Measurements from ENCODE around the gene KRTAP19-1.

- no peak for TF ChIP-seq POLR2A (IDR thresholded peaks at IDR 0.05; ENCODE audit: borderline replicate concordance, extremely low read depth, insufficient read depth, insufficient read length)
- no peak for TF ChIP-seq CTCF (IDR thresholded peaks at IDR 0.05 in 2 of 3, conservative IDR thresholded peaks at IDR 0.05 in 1 of 3; ENCODE audit: borderline replicate concordance in 1 of 3, insufficient read depth in 1 of 3, low read depth in 2 of 3, low read length in 2 of 3)
- TF ChIP-seq, protein P1, sequence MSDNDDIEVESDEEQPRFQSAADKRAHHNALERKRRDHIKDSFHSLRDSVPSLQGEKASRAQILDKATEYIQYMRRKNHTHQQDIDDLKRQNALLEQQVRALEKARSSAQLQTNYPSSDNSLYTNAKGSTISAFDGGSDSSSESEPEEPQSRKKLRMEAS (IDR thresholded peaks at IDR 0.05): no peak
- no peak for TF ChIP-seq JUND (IDR thresholded peaks at IDR 0.05)
- no peak for TF ChIP-seq EZH2phosphoT487 (IDR thresholded peaks at IDR 0.05; ENCODE audit: borderline replicate concordance)
- no peak for TF ChIP-seq EZH2 (IDR thresholded peaks at IDR 0.05)
- no peak for TF ChIP-seq YY1 (IDR thresholded peaks at IDR 0.05; ENCODE audit: extremely low read depth, insufficient replicate concordance, low read depth, low read length)
- no peak for TF ChIP-seq ZNF274 (IDR thresholded peaks at IDR 0.05; ENCODE audit: low read depth, low read length)
These were observed 31.7 kb downstream of the KRTAP19-1 start for GRCh38 chr21:30448514-30448913.

Data from HCT116 (cell line).